Right lobe of liver (tissue), 6 donors: ENCODE measurements around the gene DOCK2. TPM values are rescaled to one million over a fixed set of nuclear protein-coding genes. Genes with fewer than 3 reads are reported as not detected.
"Not testable (repeated sequence)": the region's sequence is repeated elsewhere in the genome, so short reads cannot be mapped to it uniquely, and the experiment has no call there.

Experiments
- ATAC-seq, 4 donors: fragments of 200-7000 bp; cut with Tn5 transposase; one replicate each; pipeline ENCODE4 v1.9.1; 2020; ENCODE audit warnings: mild to moderate bottlenecking in 4 of 4, moderate library complexity in 4 of 4
- DNase-seq, 3 donors: peaks; one replicate each; pipeline ENCODE4 v3.0.0-alpha.2; 2020
- H3K27ac ChIP-seq, 3 donors: fragments of 200-600 bp; one replicate each; pipeline ENCODE4 v1.8.0; 2022
- H3K27me3 ChIP-seq, 2 donors: fragments of 200-600 bp; one replicate each; pipeline ENCODE4 v1.8.0; 2022
- H3K36me3 ChIP-seq, 4 donors: fragments of 200-600 bp; sonication (generic) in 1 of 4; one replicate each; pipeline versions ENCODE4 v1.5.1 to v1.8.0; 2017 to 2022; ENCODE audit warnings: control low read depth in 1 of 4
- H3K4me1 ChIP-seq, 4 donors: fragments of 200-600 bp; sonication (generic) in 1 of 4; one replicate each; pipeline versions ENCODE4 v1.5.1 to v1.8.0; 2017 to 2022; ENCODE audit warnings: control low read depth in 1 of 4
- H3K4me3 ChIP-seq, 3 donors: fragments of 200-600 bp; one replicate each; pipeline ENCODE4 v1.8.0; 2022
- H3K9me3 ChIP-seq, 4 donors: fragments of 200-600 bp; sonication (generic) in 1 of 4; one replicate each; pipeline versions ENCODE4 v1.5.1 to v1.8.0; 2017 to 2022; ENCODE audit warnings: control low read depth in 1 of 4
- POLR2A ChIP-seq: fragments of 450-650 bp; IDR thresholded peaks from one replicate; pipeline ENCODE4 v1.6.1; 2017; ENCODE audit warnings: antibody characterized with exemption, mild to moderate bottlenecking
- WGBS: methylation state at CpG from one replicate; pipeline ENCODE4 v1.1.6; 2018; ENCODE audit warnings: low coverage, low lambda C conversion rate; ENCODE audit not compliant: insufficient coverage; ENCODE audit errors: missing lambda C conversion rate; 5-methylcytosine and 5-hydroxymethylcytosine counted together
- intact Hi-C, 2 donors: fragments of 100-400 bp; cut with DNase I; formaldehyde crosslinking; loops; one replicate each; pipeline versions ENCODE4 v1.11.2 to v1.14.1; 2022
- total RNA-seq, 6 experiments: library from RNA; depleted of rRNA in 2 of 6; stranded (reverse); fragments of >200 nt in 2 of 6; fragmentation: NEBNext Ultra II Directional in 3 of 6; extraction: Animal tissue kit (Norgen Biotek cat#: 25700) in 3 of 6; gene quantifications; one replicate each; pipeline versions ENCODE4 v1.1.0 to v1.2.4, GENCODE V29; 2016 to 2023
- TF ChIP-seq, protein P1 (sequence below), 4 donors: fragments of 200-600 bp in 3 of 4; fragments of 450-650 bp in 1 of 4; IDR thresholded peaks; one replicate each; pipeline versions ENCODE4 v1.5.1 to v1.8.0; 2016 to 2022; ENCODE audit warnings: antibody characterized with exemption in 4 of 4, mild to moderate bottlenecking in 2 of 4
- donor health status: DM: no; HTN: yes; CAD: no.
- donor health status: DM: no; HTN: no; CAD: no.
- donor health status: DM: no; HTN: no; CAD: no.
- donor health status: DM: no; HTN: yes; CAD: no.
- donor health status: DM: no; HTN: yes; CAD: no.

DOCK2 gene
- total RNA-seq, 6 experiments from 2014 or later, result 5.0 to 14.5 (median 7.4) TPM

DNA sequence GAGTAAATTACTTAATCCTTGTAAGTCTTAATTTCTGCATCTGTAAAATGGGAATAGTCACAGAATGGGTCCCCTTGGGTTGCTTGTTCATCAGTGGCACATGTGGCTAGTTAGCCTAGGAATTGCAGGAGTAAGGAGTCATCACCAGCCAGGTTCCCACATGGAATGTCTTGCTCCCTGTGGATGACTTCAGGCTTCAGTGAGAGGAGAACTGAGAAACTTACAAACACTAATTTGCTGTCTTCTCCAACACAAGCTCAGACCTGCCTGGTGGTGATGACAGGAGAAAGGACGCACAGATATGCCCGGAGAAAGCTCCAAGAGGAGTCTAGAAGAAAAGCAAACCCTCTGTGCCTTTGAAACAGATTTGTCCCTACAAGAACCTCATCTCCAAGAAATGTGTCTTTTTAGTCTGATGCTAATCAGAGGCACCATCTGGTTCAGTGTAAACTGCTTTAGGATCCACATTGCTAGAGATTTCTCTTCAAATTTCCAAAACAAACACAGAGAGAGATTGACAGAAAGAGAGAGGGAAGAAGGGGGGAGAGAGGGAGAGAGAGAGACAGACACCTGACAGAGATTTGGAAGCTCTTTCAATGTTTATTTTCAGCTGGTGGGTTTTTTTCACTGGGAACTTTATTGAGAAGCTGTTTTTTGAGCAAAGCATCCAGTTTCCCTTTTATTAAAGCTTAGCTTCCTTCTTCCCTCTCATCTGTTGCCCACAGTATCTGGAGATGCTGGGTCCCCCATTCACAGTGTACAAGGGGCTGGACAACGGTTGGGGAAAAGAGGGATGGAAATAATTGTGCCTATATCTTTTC, 128.3 kb downstream of the DOCK2 start:
- 42% methylated on average over 3 of the region's 3 CpGs for WGBS
- Histone ChIP-seq H3K27ac (no peak overlapping the region), H3K36me3 (no peaks in the 10 kb centered on the region), H3K4me1 (no peaks in the 10 kb centered on the region), H3K9me3 (no peaks in the 10 kb centered on the region), H3K4me3 (no peak overlapping the region), H3K27me3 (no peaks in the 10 kb centered on the region)
- TF ChIP-seq, protein P1, sequence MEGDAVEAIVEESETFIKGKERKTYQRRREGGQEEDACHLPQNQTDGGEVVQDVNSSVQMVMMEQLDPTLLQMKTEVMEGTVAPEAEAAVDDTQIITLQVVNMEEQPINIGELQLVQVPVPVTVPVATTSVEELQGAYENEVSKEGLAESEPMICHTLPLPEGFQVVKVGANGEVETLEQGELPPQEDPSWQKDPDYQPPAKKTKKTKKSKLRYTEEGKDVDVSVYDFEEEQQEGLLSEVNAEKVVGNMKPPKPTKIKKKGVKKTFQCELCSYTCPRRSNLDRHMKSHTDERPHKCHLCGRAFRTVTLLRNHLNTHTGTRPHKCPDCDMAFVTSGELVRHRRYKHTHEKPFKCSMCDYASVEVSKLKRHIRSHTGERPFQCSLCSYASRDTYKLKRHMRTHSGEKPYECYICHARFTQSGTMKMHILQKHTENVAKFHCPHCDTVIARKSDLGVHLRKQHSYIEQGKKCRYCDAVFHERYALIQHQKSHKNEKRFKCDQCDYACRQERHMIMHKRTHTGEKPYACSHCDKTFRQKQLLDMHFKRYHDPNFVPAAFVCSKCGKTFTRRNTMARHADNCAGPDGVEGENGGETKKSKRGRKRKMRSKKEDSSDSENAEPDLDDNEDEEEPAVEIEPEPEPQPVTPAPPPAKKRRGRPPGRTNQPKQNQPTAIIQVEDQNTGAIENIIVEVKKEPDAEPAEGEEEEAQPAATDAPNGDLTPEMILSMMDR (IDR thresholded peaks at IDR 0.05), result no peak
- TF ChIP-seq POLR2A, result no peak
- DNase-seq (no peak), ATAC-seq (no peak)
- intact Hi-C loops, result no loop called here

DNA sequence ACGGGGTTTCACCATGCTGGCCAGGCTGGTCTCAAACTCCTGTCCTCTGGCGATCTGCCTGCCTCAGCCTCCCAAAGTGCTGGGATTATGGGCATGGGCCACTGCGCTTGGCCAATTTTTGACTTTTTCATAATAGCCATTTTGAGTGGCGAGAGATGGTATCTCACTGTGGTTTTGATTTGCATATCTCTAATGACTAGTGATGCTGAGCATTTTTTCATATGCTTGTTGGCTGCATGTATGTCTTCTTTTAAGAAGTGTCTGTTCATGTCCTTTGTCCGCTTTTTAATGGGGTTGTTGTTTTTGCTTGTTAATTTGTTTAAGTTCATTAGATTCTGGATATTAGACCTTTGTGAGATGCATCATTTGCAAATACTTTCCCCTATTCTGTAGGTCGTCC, 129.9 kb downstream of the DOCK2 start:
- ATAC-seq, H3K27ac ChIP-seq, intact Hi-C loops, H3K4me3 ChIP-seq, H3K36me3 ChIP-seq, DNase-seq, H3K4me1 ChIP-seq, H3K9me3 ChIP-seq, H3K27me3 ChIP-seq: not testable (repeated sequence)
- WGBS, result 72% methylated on average over 6 of the region's 6 CpGs

DNA sequence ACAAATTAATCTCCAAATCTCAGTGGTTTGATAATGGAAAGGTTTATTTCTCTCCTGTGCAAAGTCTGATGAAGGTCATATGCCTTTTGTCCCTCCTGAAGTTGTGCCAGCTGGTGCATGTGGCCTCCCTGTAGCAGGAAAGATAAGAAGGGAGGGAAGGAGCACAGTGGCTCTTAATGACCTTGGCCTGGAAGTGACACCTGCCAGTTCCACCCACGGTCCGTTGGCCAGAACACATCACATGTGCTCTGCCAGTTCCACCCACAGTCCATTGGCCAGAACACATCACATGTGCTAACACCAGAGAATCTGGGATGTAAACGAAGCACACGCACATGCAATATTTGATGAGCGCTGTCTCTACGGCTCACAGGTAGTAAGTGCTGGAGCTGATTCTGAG, 130.9 kb downstream of the DOCK2 start:
- Histone ChIP-seq H3K36me3 (no peaks in the 10 kb centered on the region), H3K9me3 (no peaks in the 10 kb centered on the region), H3K4me1 (no peaks in the 10 kb centered on the region), H3K4me3 (no peak overlapping the region), H3K27ac (no peak overlapping the region), H3K27me3 (no peaks in the 10 kb centered on the region)
- ATAC-seq, result peak in 2 of 4 donors; percentile 32 to 67
- TF ChIP-seq, protein P1 (IDR thresholded peaks at IDR 0.05), result no peak
- TF ChIP-seq POLR2A, result no peak
- 33% methylated on average over 5 of the region's 6 CpGs for WGBS
- DNase-seq, result peak in 1 of 3 donors; percentile 19
- intact Hi-C loops, result no loop called here

DNA sequence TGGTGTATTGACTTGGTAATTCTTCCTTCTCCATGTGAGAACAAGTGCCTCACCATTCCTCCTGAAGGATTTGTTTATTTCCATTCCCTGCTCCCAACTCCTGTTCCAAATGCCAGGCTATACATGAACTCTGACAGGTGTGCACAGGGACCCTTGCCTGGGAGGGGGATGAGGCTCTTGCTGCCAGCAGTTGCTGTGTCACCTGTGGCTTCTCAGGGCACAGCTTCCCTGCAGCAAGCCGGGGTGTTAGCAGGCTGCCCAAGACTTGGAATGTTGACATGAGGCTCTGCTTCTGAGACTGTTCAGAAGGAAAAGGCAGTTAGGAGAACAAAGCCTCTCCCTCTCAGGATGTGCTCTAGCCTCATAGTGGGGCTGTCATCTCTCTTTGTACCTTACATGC, 131.3 kb downstream of the DOCK2 start:
- H3K4me3 ChIP-seq, result no peak overlapping the region
- no peak for TF ChIP-seq POLR2A
- TF ChIP-seq, protein P1 (IDR thresholded peaks at IDR 0.05), result no peak
- ATAC-seq (no peak), DNase-seq (no peak)
- H3K4me1 ChIP-seq, result no peaks in the 10 kb centered on the region
- H3K36me3 ChIP-seq, result no peaks in the 10 kb centered on the region
- intact Hi-C loops, result no loop called here
- no peaks in the 10 kb centered on the region for H3K9me3 ChIP-seq
- no peak overlapping the region for H3K27ac ChIP-seq
- H3K27me3 ChIP-seq, result no peaks in the 10 kb centered on the region
- WGBS, result no CpG with 5 or more reads among the region's 1 CpG

DNA sequence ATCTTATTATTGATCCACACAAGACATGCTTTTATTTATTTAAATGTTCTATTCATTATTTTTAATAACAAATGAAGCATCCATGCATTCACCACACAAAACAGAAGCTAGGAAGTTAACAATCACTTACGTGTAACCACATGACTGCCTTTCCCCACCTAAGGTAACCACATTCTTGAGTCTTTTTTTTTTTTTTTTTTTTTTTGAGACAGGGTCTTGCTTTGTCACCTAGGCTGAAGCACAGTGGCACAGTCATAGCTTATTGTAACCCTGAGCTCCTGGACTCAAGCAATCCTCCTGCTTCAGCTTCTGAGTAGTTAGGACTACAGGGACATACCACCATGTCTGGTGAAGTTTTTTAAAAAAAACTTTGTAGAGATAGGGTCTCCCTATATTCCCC, 133.0 kb downstream of the DOCK2 start:
- Histone ChIP-seq H3K36me3 (no peaks in the 10 kb centered on the region), H3K27ac (no peak overlapping the region), H3K4me1 (no peaks in the 10 kb centered on the region), H3K4me3 (no peak overlapping the region), H3K9me3 (no peaks in the 10 kb centered on the region), H3K27me3 (no peaks in the 10 kb centered on the region)
- TF ChIP-seq, protein P1 (IDR thresholded peaks at IDR 0.05), result no peak
- no peak for TF ChIP-seq POLR2A
- WGBS, result 38% methylated on average over 1 of the region's 1 CpG
- intact Hi-C loops, result no loop called here
- ATAC-seq, result no peak
- no peak for DNase-seq
